Measurements from ENCODE around the gene ULK4. TPM values are rescaled to one million over a fixed set of nuclear protein-coding genes. Genes with fewer than 3 reads are reported as not detected.

ULK4 gene
- total and polyA plus RNA-seq, 2 of the 4 experiments (the other 2 are of a cell fraction) = 2.7 to 5.0 TPM

DNA sequence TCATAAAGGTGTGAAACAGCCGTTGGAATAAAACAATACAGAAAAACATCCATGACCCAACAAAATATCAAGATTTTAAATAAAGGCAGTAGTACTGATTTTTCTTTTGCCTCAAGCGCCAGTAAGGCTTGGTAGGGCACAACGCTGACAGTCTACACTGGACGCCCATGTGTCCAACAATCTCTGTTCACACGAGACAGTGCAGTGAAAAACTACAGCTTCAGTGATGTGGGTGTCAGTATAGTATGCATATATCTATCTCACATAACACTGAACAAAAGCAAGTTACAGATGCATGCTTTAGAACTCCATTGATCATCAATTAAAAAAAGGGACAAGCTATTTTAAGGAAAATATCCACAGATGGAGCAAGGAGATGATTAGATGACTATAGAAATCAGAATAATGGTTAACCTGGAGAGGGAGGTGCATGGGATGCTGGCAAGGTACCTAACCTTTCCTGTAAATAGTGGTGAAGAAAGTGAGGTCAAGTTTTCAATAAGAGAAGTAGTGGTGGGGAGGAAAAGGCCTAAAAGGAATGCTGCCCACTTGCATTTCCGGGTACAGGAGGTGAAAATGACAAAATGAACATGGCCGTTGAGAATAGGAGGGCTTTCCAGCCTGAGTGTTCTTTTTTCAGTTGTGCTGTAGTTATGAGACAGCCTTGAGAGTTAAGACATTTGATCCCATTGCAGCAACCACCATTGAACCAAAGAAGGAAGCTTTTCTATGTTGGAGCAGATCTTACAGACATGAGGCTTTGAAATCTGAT lies 719.9 kb downstream of the ULK4 start:
- Histone ChIP-seq H3K4me1 (ENCODE audit: control insufficient read depth, insufficient read depth, low read length) (no peaks in the 10 kb centered on the region), H3K14ac (replicated peaks; ENCODE audit: low read depth, low read length) (no peak overlapping the region), H3K56ac (ENCODE audit: extremely low read depth, insufficient read depth, low read length) (no peak overlapping the region), H4K5ac (ENCODE audit: low read depth, low read length) (no peak overlapping the region), H3K79me1 (ENCODE audit: low read depth in 1 of 2, low read length in 2 of 2) (peaks cover 4 to 11% of the 10 kb centered on the region in 2 experiments; a peak in 3 of 4 replicates), H3K9ac (ENCODE audit: low read depth, low read length) (no peak overlapping the region), H4K91ac (ENCODE audit: insufficient read depth, low read depth, low read length) (no peak overlapping the region), H3K23ac (ENCODE audit: low read depth, low read length) (no peak overlapping the region), H2AK5ac (ENCODE audit: low read depth, low read length) (no peak overlapping the region), H4K8ac (ENCODE audit: low read depth in 2 of 2, low read length in 2 of 2) (no peak overlapping the region), H4K20me1 (ENCODE audit: insufficient read depth, low read length) (peaks cover 4% of the 10 kb centered on the region; the same call in 1 of the 2 replicates), H3K4ac (ENCODE audit: low read depth, low read length) (no peak overlapping the region), H3K9me3 (ENCODE audit: control insufficient read depth, insufficient read depth, low read length) (no peaks in the 10 kb centered on the region), H2BK120ac (ENCODE audit: low read depth, low read length) (no peak overlapping the region), H3K4me2 (ENCODE audit: low read depth, low read length) (no peak overlapping the region), H2AFZ (replicated peaks; ENCODE audit: low read length, poor library complexity) (no peak overlapping the region), H2BK5ac (ENCODE audit: low read depth, low read length, poor library complexity, severe bottlenecking) (no peak overlapping the region), H3K27ac (ENCODE audit: insufficient read depth, low read length) (no peak overlapping the region), H3K4me3 (ENCODE audit: insufficient read depth, low read depth, low read length) (no peak overlapping the region), H3K18ac (ENCODE audit: low read depth, low read length) (no peak overlapping the region), H3K27me3 (ENCODE audit: control insufficient read depth, insufficient read depth, low read length) (no peaks in the 10 kb centered on the region), H3K36me3 (ENCODE audit: control insufficient read depth, insufficient read depth, low read length) (peaks cover 33% of the 10 kb centered on the region), H2BK15ac (ENCODE audit: low read depth, low read length) (no peak overlapping the region), H2BK20ac (ENCODE audit: low read depth, low read length) (no peak overlapping the region), H2AK9ac (replicated peaks; ENCODE audit: low read depth, low read length, poor library complexity) (no peak overlapping the region), H3K9me1 (ENCODE audit: insufficient read depth, low read length) (peaks cover 22% of the 10 kb centered on the region; the same call in 1 of the 2 replicates)
- intact Hi-C loops (cut with micrococcal nuclease) = loop anchor here (2.0 kb wide), 1 partner anchor 15 kb away; no protein-coding TSS in a partner anchor
- DNase-seq (no peak), ATAC-seq (ENCODE audit: low read depth) (no peak)
- WGBS, 2 experiments (ENCODE audit: extremely low coverage in 2 of 2, insufficient read length in 1 of 2) = no CpG with 5 or more reads among the region's 7 CpGs
- in situ Hi-C loops (cut with MboI; ENCODE audit: low sequenced_read_pairs) = no loop called here
- TF ChIP-seq BHLHE40 (IDR thresholded peaks at IDR 0.05; ENCODE audit: low read depth, low read length) (no peak), NFE2L2 (IDR thresholded peaks at IDR 0.05; ENCODE audit: low read depth, low read length) (no peak), SMC3 (IDR thresholded peaks at IDR 0.05; ENCODE audit: low read depth, low read length) (no peak), FOS (IDR thresholded peaks at IDR 0.05; ENCODE audit: low read depth, low read length) (no peak), RCOR1 (IDR thresholded peaks at IDR 0.05; ENCODE audit: insufficient replicate concordance, low read length) (no peak), CHD1 (IDR thresholded peaks at IDR 0.05; ENCODE audit: low read depth, low read length) (no peak), RFX5 (IDR thresholded peaks at IDR 0.05; ENCODE audit: low read depth, low read length) (no peak), POLR2A (IDR thresholded peaks at IDR 0.05; ENCODE audit: low read depth, low read length) (no peak), RAD21 (IDR thresholded peaks at IDR 0.05; ENCODE audit: low read length) (no peak), MXI1 (IDR thresholded peaks at IDR 0.05; ENCODE audit: borderline replicate concordance, low read depth, low read length) (no peak), CEBPB (IDR thresholded peaks at IDR 0.05; ENCODE audit: low read depth, low read length) (no peak)
- TF ChIP-seq, protein P1, sequence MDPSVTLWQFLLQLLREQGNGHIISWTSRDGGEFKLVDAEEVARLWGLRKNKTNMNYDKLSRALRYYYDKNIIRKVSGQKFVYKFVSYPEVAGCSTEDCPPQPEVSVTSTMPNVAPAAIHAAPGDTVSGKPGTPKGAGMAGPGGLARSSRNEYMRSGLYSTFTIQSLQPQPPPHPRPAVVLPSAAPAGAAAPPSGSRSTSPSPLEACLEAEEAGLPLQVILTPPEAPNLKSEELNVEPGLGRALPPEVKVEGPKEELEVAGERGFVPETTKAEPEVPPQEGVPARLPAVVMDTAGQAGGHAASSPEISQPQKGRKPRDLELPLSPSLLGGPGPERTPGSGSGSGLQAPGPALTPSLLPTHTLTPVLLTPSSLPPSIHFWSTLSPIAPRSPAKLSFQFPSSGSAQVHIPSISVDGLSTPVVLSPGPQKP (IDR thresholded peaks at IDR 0.05; ENCODE audit: borderline replicate concordance, low read depth, low read length) = no peak
- TF ChIP-seq, protein P2, sequence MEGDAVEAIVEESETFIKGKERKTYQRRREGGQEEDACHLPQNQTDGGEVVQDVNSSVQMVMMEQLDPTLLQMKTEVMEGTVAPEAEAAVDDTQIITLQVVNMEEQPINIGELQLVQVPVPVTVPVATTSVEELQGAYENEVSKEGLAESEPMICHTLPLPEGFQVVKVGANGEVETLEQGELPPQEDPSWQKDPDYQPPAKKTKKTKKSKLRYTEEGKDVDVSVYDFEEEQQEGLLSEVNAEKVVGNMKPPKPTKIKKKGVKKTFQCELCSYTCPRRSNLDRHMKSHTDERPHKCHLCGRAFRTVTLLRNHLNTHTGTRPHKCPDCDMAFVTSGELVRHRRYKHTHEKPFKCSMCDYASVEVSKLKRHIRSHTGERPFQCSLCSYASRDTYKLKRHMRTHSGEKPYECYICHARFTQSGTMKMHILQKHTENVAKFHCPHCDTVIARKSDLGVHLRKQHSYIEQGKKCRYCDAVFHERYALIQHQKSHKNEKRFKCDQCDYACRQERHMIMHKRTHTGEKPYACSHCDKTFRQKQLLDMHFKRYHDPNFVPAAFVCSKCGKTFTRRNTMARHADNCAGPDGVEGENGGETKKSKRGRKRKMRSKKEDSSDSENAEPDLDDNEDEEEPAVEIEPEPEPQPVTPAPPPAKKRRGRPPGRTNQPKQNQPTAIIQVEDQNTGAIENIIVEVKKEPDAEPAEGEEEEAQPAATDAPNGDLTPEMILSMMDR (conservative IDR thresholded peaks at IDR 0.05; ENCODE audit: low read depth, low read length) = no peak
- ChIA-PET POLR2A (ENCODE audit: unreplicated experiment) (no interaction called here), CTCF (no interaction called here)
- BruUV-seq (replicated peaks) = no TSS peak
- dilution Hi-C loops (cut with HindIII; ENCODE audit: low sequenced_read_pairs, unreplicated experiment) = no loop called here
